Neural cell (in vitro differentiated cells): ENCODE data around the gene BNIP5.

Experiments
- EP300 ChIP-seq: fragments of 450-650 bp; conservative IDR thresholded peaks from 2 replicates; pipeline ENCODE4 v1.6.1; 2014; ENCODE audit warnings: antibody characterized with exemption, mild to moderate bottlenecking, moderate library complexity; ENCODE audit not compliant: poor library complexity, severe bottlenecking
- REST ChIP-seq: IDR thresholded peaks from 2 replicates; pipeline ENCODE4 v1.6.1; 2012; ENCODE audit warnings: borderline replicate concordance
- TAF1 ChIP-seq: IDR thresholded peaks from 2 replicates; pipeline ENCODE4 v1.6.1; 2012; ENCODE audit warnings: low read depth
- TF ChIP-seq, protein P1 (sequence below): fragments of 450-650 bp; IDR thresholded peaks from 2 replicates; pipeline ENCODE4 v1.5.1; 2014; ENCODE audit warnings: antibody characterized with exemption, mild to moderate bottlenecking, moderate library complexity; ENCODE audit not compliant: poor library complexity, severe bottlenecking

DNA sequence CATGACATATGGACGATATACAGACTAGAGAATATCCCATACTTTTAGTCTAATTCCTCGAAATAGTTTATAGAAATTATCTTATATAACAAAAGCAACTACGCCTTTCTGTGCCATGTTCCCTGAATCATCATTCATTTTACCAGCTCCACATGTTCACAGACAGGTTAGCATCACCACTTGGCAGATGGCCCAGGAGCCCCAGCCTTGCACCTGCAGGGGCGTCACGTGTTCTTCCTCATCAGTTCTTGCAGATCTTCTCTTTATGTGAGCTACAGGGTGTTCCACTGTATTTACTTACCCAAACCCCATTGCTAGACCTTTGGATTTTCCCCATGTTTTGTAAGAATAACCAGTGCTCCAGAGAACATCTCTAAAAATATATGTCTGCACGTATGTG, 12.6 kb upstream of the BNIP5 start:
- TF ChIP-seq TAF1 (no peak), REST (no peak), EP300 (no peak)
- TF ChIP-seq, protein P1, sequence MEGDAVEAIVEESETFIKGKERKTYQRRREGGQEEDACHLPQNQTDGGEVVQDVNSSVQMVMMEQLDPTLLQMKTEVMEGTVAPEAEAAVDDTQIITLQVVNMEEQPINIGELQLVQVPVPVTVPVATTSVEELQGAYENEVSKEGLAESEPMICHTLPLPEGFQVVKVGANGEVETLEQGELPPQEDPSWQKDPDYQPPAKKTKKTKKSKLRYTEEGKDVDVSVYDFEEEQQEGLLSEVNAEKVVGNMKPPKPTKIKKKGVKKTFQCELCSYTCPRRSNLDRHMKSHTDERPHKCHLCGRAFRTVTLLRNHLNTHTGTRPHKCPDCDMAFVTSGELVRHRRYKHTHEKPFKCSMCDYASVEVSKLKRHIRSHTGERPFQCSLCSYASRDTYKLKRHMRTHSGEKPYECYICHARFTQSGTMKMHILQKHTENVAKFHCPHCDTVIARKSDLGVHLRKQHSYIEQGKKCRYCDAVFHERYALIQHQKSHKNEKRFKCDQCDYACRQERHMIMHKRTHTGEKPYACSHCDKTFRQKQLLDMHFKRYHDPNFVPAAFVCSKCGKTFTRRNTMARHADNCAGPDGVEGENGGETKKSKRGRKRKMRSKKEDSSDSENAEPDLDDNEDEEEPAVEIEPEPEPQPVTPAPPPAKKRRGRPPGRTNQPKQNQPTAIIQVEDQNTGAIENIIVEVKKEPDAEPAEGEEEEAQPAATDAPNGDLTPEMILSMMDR: no peak
